K562 (cell line): Measurements from ENCODE around the gene LY6G6F. TPM values are rescaled to one million over a fixed set of nuclear protein-coding genes. Genes with fewer than 3 reads are reported as not detected.

Source experiments
- BRD9 ChIP-seq: fragments of 450-650 bp; IDR thresholded peaks from 2 replicates; pipeline ENCODE4 v1.6.1; 2018; ENCODE audit warnings: low read depth; ENCODE audit not compliant: partially characterized antibody
- ESRRA ChIP-seq: fragments of 450-650 bp; IDR thresholded peaks from 2 replicates; pipeline ENCODE4 v1.6.1; 2014; ENCODE audit warnings: low read depth, mild to moderate bottlenecking, moderate library complexity, borderline replicate concordance
- GTF2E2 ChIP-seq: fragments of 200-800 bp; sonication (Bioruptor generic); IDR thresholded peaks from 2 replicates; pipeline ENCODE4 v1.6.1; 2016; ENCODE audit warnings: missing genetic modification characterization, missing compliant biosample characterization
- IRF2 ChIP-seq: sonication (generic); formaldehyde crosslinking; IDR thresholded peaks from 2 replicates; pipeline ENCODE4 v1.8.1; 2022; ENCODE audit warnings: mild to moderate bottlenecking, missing genetic modification reagents
- MECOM ChIP-seq: fragments of 250-450 bp; sonication (Bioruptor Pico); IDR thresholded peaks from 2 replicates; pipeline ENCODE4 v1.8.0; 2022; ENCODE audit warnings: inconsistent platforms
- MYNN ChIP-seq, 2 experiments: sonication (generic); formaldehyde crosslinking in 1 of 2; IDR thresholded peaks; 2 replicates each; pipeline versions ENCODE4 v1.5.0 to v1.6.1; 2016 to 2020; ENCODE audit warnings: antibody characterized with exemption in 1 of 2, missing genetic modification reagents in 1 of 2
- POU5F1 ChIP-seq: fragments of 150-350 bp; IDR thresholded peaks from 2 replicates; pipeline ENCODE4 v1.6.1; 2014; ENCODE audit warnings: borderline replicate concordance, low read length, low read depth, mild to moderate bottlenecking; ENCODE audit not compliant: partially characterized antibody
- SRF ChIP-seq, 2 experiments: fragments of 250-450, 450-650 bp in 1 of 2; sonication (Bioruptor Pico) in 1 of 2; sonication (generic) in 1 of 2; formaldehyde crosslinking; IDR thresholded peaks; 2 replicates each; pipeline versions ENCODE4 v1.5.0 to v1.5.1; 2020 to 2022; ENCODE audit warnings: mild to moderate bottlenecking in 1 of 2, missing genetic modification reagents in 1 of 2
- SUPT5H ChIP-seq: fragments of 450-650 bp; IDR thresholded peaks from 2 replicates; pipeline ENCODE4 v1.6.1; 2016
- XRCC4 ChIP-seq: IDR thresholded peaks from one replicate; pipeline ENCODE4 v1.6.1; 2011; ENCODE audit not compliant: insufficient read depth, insufficient read length; ENCODE audit errors: extremely low read depth
- polyA plus RNA-seq, 8 experiments: library from polyadenylated mRNA; depleted of rRNA in 4 of 8; stranded (reverse) in 5 of 8; unstranded in 3 of 8; fragments of >200 nt; fragmentation: Nextera tagmentation in 2 of 8; fragmentation: Illumina TruSeq in 1 of 8; extraction: Ambion mirVana in 2 of 8; extraction: Trizol in 1 of 8; gene quantifications; 2 replicates each; pipeline versions ENCODE4 v1.2.1 to v1.2.3, GENCODE V29; 2011 to 2014; ENCODE audit warnings: inconsistent platforms in 1 of 8, missing spikeins in 1 of 8
- total RNA-seq, 7 experiments: library from RNA; depleted of rRNA in 6 of 7; stranded (reverse); fragments of >200 nt in 6 of 7; fragmentation: Illumina TruSeq in 2 of 7; extraction: Trizol in 2 of 7; gene quantifications; 2 replicates each; pipeline versions ENCODE4 v1.2.1 to v1.2.3, GENCODE V29; 2011 to 2021; ENCODE audit warnings: low replicate concordance in 1 of 7
- TF ChIP-seq, protein P1 (sequence below): fragments of 200-400 bp; formaldehyde crosslinking; IDR thresholded peaks from 2 replicates; pipeline ENCODE4 v1.6.1; 2017; ENCODE audit warnings: mild to moderate bottlenecking, low read depth, low read length, moderate library complexity
- TF ChIP-seq, protein P2 (sequence below): fragments of 250-450 bp; sonication (Bioruptor Pico); IDR thresholded peaks from 2 replicates; pipeline ENCODE4 v1.4.0; 2020; ENCODE audit warnings: mild to moderate bottlenecking, moderate library complexity
- TF ChIP-seq, protein P3 (sequence below): fragments of 450-650 bp; IDR thresholded peaks from 2 replicates; pipeline ENCODE4 v1.6.1; 2016
- TF ChIP-seq, protein P4 (sequence below), 2 experiments: fragments of 450-650 bp; IDR thresholded peaks; 2 replicates each; pipeline ENCODE4 v1.6.1; 2016; ENCODE audit warnings: mild to moderate bottlenecking in 2 of 2, borderline replicate concordance in 1 of 2, low read depth in 1 of 2, moderate library complexity in 1 of 2

LY6G6F gene
- total and polyA plus RNA-seq, 9 of the 15 experiments (the other 6 are each of a cell fraction or from before 2014, with no cell fraction given) = 0.14 to 0.50 (median 0.28) TPM; not detected in 2

DNA sequence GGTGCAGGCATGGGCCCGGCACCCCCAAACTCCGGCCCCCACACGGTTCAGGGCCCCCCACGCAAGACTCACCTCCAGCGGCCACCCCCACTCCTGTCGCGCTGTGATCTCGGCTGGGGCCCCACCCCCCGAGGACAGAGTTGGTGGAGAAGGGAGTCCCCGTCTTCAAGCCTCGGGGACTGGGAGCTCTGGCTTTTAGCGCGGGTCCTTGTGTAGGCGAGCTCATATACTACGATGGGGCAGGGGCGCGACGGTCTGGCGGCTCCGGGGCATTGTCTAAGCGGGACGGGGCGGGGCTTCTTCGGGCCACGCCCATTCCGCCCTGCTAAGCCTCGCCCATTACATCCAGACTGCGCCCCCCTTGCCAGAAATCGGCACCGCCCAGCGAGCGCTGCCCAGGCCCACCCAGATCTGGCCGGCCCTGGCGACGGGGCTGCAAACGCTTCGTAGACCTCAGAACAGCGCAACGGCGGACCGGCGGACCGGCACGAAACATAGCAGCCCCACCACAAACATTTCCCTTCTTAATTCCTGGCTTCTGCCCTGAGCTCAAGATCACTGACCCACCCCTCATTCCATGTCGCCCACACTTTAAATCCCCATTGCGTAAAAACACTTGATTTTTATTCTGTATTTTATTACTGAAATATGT is 23.4 kb downstream of the LY6G6F start (continued):
- TF ChIP-seq, protein P1, sequence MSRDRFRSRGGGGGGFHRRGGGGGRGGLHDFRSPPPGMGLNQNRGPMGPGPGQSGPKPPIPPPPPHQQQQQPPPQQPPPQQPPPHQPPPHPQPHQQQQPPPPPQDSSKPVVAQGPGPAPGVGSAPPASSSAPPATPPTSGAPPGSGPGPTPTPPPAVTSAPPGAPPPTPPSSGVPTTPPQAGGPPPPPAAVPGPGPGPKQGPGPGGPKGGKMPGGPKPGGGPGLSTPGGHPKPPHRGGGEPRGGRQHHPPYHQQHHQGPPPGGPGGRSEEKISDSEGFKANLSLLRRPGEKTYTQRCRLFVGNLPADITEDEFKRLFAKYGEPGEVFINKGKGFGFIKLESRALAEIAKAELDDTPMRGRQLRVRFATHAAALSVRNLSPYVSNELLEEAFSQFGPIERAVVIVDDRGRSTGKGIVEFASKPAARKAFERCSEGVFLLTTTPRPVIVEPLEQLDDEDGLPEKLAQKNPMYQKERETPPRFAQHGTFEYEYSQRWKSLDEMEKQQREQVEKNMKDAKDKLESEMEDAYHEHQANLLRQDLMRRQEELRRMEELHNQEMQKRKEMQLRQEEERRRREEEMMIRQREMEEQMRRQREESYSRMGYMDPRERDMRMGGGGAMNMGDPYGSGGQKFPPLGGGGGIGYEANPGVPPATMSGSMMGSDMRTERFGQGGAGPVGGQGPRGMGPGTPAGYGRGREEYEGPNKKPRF = no peak
- TF ChIP-seq, protein P2, sequence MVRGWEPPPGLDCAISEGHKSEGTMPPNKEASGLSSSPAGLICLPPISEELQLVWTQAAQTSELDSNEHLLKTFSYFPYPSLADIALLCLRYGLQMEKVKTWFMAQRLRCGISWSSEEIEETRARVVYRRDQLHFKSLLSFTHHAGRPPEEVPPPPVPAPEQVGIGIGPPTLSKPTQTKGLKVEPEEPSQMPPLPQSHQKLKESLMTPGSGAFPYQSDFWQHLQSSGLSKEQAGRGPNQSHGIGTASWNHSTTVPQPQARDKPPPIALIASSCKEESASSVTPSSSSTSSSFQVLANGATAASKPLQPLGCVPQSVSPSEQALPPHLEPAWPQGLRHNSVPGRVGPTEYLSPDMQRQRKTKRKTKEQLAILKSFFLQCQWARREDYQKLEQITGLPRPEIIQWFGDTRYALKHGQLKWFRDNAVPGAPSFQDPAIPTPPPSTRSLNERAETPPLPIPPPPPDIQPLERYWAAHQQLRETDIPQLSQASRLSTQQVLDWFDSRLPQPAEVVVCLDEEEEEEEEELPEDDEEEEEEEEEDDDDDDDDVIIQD (CRISPR knock-in tag) = 0 out of 2 replicates have a peak, but pooled peaks have one; percentile 68
- TF ChIP-seq POU5F1 (no peak), SUPT5H (peak; percentile 99), IRF2 (CRISPR knock-in tag) (no peak), XRCC4 (no peak), SRF (CRISPR knock-in tag; IDR thresholded peaks at IDR 0.05) (peak; percentile 73 to 83; a peak in 2 of 4 replicates), GTF2E2 (no peak), MECOM (CRISPR knock-in tag) (0 out of 2 replicates have a peak, but pooled peaks have one; percentile 62), ESRRA (no peak), BRD9 (no peak), MYNN (IDR thresholded peaks at IDR 0.05) (no peak), MYNN (CRISPR knock-in tag; IDR thresholded peaks at IDR 0.05) (no peak)
- TF ChIP-seq, protein P3, sequence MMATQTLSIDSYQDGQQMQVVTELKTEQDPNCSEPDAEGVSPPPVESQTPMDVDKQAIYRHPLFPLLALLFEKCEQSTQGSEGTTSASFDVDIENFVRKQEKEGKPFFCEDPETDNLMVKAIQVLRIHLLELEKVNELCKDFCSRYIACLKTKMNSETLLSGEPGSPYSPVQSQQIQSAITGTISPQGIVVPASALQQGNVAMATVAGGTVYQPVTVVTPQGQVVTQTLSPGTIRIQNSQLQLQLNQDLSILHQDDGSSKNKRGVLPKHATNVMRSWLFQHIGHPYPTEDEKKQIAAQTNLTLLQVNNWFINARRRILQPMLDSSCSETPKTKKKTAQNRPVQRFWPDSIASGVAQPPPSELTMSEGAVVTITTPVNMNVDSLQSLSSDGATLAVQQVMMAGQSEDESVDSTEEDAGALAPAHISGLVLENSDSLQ = no peak
- TF ChIP-seq, protein P4, sequence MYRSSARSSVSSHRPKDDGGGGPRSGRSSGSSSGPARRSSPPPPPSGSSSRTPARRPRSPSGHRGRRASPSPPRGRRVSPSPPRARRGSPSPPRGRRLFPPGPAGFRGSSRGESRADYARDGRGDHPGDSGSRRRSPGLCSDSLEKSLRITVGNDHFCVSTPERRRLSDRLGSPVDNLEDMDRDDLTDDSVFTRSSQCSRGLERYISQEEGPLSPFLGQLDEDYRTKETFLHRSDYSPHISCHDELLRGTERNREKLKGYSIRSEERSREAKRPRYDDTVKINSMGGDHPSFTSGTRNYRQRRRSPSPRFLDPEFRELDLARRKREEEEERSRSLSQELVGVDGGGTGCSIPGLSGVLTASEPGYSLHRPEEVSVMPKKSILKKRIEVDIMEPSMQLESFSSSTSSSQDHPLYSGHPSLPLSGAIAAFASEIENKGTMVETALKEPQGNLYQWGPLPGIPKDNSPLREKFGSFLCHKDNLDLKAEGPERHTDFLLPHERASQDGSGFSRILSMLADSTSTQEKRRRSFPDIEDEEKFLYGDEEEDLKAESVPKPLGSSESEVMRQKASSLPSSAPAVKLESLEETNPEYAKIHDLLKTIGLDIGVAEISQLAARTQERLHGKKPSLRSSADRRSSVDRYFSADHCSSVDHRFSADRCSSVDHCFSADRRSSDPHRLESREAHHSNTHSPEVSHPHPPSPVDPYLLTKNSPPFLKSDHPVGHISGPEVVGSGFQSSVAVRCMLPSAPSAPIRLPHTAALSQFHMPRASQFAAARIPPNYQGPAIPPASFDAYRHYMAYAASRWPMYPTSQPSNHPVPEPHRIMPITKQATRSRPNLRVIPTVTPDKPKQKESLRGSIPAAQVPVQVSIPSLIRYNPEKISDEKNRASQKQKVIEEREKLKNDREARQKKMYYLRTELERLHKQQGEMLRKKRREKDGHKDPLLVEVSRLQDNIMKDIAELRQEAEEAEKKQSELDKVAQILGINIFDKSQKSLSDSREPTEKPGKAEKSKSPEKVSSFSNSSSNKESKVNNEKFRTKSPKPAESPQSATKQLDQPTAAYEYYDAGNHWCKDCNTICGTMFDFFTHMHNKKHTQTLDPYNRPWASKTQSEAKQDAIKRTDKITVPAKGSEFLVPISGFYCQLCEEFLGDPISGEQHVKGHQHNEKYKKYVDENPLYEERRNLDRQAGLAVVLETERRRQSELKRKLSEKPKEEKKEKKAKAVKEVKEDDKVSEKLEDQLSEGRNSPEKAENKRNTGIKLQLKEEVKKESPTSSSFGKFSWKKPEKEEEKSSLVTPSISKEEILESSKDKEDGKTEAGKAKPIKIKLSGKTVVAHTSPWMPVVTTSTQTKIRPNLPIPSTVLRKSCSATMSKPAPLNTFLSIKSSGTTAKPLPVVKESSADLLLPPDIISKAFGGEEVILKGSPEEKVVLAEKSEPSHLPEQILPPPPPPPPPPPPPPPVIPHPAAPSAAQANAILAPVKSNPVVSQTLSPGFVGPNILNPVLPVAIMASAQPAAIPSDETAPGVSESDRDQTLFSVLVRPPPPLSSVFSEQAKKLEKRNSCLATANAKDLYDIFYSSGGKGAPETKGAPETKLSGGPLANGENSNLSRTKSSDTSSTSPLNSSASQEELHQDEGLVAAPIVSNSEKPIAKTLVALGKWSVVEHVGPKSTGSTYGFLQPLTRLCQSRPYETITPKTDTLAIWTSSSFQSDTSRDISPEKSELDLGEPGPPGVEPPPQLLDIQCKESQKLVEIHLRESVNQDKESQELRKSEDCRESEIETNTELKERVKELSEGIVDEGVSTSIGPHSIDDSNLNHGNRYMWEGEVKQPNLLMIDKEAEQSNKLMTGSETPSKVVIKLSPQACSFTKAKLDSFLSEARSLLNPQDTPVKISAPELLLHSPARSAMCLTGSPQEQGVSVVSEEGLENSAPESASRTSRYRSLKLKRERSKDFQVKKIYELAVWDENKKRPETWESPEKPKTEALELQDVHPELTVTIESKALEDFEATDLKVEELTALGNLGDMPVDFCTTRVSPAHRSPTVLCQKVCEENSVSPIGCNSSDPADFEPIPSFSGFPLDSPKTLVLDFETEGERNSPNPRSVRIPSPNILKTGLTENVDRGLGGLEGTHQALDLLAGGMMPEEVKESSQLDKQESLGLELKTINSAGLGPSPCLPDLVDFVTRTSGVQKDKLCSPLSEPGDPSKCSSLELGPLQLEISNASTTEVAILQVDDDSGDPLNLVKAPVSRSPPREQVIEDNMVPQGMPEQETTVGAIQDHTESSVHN (IDR thresholded peaks at IDR 0.05; ENCODE audit: borderline replicate concordance in 1 of 2, low read depth in 1 of 2) = no peak
